ENCODE data around the gene KRTAP16-1.

KRTAP16-1 gene

DNA sequence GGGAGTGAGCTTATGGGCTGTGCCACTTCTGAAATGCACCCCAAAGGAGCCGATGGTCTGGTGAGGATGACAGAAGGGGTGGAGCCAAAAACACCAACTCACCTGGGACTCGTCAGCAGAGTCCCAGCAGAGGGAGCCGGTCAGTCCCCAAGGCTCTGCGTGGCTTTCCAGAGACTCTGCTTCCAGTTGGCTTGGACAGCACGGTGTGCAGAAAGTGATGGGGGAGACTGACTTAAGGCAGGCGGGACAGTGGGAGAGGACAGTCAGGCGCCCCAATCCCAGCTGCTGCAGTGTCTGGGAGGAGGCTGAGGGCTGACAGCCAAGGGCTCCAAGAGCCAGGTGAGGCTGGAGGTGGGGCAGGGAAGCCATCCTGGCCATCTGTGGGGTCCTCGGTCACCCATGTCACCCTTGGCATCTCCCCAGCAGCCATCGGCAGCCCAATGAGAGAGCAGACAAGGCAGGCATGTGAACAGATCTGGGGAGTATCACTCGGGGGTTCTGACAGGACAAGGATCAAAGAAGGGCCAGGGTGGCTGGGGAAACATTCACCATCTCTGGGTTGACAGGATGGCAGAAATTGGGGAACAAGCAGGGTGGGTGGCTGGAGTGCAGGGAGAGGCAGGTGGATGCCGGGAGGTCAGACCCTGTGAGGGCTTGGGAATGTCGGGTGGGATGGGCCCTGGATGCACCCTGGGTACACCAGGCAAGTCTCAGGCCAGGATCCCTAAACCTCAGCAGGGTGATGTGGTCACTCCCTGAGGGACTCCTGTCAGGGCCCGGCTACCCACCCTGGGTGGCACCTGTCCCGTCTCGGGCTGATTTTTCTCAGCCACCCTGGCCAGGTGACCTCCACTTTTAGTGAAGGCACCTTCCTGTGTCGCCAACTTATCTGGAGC lies 15.3 kb upstream of the KRTAP16-1 start:
- Histone ChIP-seq H3K4me1 (ENCODE audit: control insufficient read depth in 1 of 2, insufficient read depth in 1 of 2, low read depth in 1 of 2, low read length in 1 of 2) (peaks cover 7 to 8% of the 10 kb centered on the region in 2 experiments), H3K9me3 (no peaks in the 10 kb centered on the region), H3K27ac (no peak overlapping the region), H3K4me3 (ENCODE audit: low read depth in 1 of 2, low read length in 1 of 2) (no peak overlapping the region), H3K36me3 (no peaks in the 10 kb centered on the region), H3K27me3 (no peaks in the 10 kb centered on the region)
- TF ChIP-seq, protein P1, sequence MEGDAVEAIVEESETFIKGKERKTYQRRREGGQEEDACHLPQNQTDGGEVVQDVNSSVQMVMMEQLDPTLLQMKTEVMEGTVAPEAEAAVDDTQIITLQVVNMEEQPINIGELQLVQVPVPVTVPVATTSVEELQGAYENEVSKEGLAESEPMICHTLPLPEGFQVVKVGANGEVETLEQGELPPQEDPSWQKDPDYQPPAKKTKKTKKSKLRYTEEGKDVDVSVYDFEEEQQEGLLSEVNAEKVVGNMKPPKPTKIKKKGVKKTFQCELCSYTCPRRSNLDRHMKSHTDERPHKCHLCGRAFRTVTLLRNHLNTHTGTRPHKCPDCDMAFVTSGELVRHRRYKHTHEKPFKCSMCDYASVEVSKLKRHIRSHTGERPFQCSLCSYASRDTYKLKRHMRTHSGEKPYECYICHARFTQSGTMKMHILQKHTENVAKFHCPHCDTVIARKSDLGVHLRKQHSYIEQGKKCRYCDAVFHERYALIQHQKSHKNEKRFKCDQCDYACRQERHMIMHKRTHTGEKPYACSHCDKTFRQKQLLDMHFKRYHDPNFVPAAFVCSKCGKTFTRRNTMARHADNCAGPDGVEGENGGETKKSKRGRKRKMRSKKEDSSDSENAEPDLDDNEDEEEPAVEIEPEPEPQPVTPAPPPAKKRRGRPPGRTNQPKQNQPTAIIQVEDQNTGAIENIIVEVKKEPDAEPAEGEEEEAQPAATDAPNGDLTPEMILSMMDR (IDR thresholded peaks at IDR 0.05) = no peak

DNA sequence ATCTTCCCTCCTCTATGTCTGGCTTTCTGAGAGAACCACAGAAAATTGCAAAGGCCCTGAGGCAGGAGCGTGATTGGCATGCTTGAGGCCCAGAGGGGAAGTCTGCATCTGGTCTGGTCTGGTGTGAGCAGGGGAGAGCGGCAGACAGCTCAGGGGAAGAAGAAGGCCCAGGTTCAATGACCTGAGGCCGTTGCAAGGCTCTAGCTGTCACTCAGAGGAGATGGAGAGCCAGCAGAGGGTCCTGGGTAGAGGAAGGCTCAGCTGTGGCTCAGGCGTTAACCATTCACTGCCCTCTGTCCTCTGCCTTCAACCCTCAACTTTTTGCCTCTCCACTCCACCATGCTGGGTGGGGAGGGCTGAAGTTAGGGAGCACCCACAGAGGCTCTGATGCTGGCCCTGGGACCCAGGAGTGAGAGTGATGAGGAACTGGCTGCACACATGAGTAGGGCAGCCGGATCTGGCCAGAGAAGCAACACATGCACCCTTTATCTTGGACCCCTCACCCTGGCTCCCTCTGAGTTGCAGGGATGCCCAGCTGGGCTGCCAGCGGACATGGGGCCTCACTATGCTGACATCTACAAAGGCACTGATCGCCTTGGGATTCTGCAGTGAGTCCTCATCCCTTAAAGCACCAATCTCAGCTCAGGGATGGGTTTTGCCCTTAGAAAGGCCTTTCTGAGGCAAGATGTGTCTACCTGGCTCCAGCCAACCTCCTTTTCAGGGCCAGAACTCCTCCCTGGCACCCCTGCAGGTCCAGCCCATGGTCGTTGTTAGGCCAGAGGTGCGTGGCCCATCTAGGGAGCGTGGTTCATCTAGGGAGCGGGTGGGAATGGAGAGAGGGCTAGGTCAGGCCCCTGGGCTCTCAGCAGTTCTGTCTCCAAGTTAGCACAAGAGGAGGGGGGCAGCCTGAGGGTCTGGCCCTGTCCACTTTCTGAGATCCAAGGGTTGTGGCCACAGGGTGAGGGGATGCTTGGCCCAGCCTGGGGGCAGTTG lies 14.1 kb upstream of the KRTAP16-1 start:
- Histone ChIP-seq H3K4me3 (ENCODE audit: low read depth in 1 of 2, low read length in 1 of 2) (no peak overlapping the region), H3K27me3 (no peaks in the 10 kb centered on the region), H3K9me3 (no peaks in the 10 kb centered on the region), H3K27ac (no peak overlapping the region), H3K36me3 (no peaks in the 10 kb centered on the region), H3K4me1 (ENCODE audit: control insufficient read depth in 1 of 2, insufficient read depth in 1 of 2, low read depth in 1 of 2, low read length in 1 of 2) (peaks cover 7 to 8% of the 10 kb centered on the region in 2 experiments)
- TF ChIP-seq, protein P1 (IDR thresholded peaks at IDR 0.05) = no peak

DNA sequence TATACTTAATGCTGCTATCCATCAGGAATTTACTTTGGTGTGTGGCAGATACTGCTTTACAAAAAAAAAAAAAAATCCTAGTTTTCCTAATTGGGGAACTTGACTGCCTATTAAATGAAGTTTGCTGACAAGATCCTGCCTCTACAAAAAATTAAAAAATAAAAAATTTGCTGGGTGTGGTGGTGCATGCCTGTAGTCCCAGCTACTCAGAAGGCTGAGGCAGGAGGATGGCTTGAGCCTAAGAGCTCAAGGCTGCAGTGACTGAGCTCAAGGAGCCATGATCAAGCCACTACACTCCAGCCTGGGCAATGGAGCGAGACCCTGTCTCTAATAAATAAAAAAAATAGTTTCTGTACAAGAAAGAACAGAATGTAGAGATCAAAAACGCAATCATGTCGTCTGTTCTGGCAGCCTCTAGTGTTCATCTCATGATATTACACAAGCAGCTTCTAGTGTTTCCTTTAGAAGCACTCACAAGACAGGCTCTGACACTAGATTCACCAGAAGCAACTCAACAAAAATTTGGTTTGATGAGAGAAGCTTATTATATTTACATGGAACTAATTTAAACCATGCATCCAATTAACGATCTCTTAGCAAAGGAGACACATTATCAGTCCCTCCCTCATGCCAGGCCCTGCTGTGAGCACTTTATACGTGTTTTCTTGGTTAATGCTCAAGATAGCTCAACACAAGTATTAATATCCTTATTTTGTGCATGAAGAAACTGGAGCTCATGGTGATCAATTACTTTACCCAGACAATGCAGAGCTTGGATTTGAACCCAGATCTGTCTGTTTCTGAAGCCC lies 13.2 kb upstream of the KRTAP16-1 start:
- no peaks in the 10 kb centered on the region for H3K36me3 ChIP-seq
- H3K27me3 ChIP-seq = no peaks in the 10 kb centered on the region
- H3K4me1 ChIP-seq (ENCODE audit: control insufficient read depth in 1 of 2, insufficient read depth in 1 of 2, low read depth in 1 of 2, low read length in 1 of 2) = peaks cover 7 to 8% of the 10 kb centered on the region in 2 experiments
- H3K9me3 ChIP-seq = no peaks in the 10 kb centered on the region
- H3K4me3 ChIP-seq (ENCODE audit: low read depth in 1 of 2, low read length in 1 of 2) = no peak overlapping the region
- TF ChIP-seq, protein P1 (IDR thresholded peaks at IDR 0.05) = no peak
- H3K27ac ChIP-seq = no peak overlapping the region

DNA sequence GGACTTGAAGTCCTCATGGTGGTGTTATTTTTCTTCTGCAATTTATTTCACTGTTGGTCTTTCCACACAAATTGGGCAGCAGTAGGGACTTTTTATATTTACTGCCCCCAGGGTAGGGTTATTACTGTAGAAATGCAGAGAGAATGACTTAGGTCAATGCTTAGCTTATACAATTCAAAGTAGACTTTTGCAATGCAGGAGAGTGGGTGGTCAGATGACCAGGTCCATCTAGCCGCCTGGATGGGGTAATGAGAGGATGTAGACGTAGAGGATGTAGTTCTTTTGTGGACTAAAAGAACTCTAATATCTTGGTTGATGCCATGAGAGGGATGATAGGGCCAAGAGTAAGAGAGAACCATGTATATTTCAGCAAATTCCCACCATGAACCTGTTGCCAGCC lies 9.1 kb upstream of the KRTAP16-1 start:
- TF ChIP-seq, protein P1 (IDR thresholded peaks at IDR 0.05) = no peak

More for the DNA sequence above, 9.1 kb upstream of the KRTAP16-1 start:
- H3K27me3 ChIP-seq = no peaks in the 10 kb centered on the region
- H3K27ac ChIP-seq = no peak overlapping the region
- H3K4me1 ChIP-seq (ENCODE audit: control insufficient read depth in 1 of 2, insufficient read depth in 1 of 2, low read depth in 1 of 2, low read length in 1 of 2) = no peaks in the 10 kb centered on the region
- no peak overlapping the region for H3K4me3 ChIP-seq (ENCODE audit: low read depth in 1 of 2, low read length in 1 of 2)
- no peaks in the 10 kb centered on the region for H3K9me3 ChIP-seq
- H3K36me3 ChIP-seq = no peaks in the 10 kb centered on the region
